ENCODE results near the gene LRRC34. TPM values are rescaled to one million over a fixed set of nuclear protein-coding genes. Genes with fewer than 3 reads are reported as not detected.

LRRC34 gene
- total and polyA plus RNA-seq, 9 of the 15 experiments (the other 6 are each of a cell fraction or from before 2014, with no cell fraction given), result 0.17 to 0.30 TPM; not detected in 7

DNA sequence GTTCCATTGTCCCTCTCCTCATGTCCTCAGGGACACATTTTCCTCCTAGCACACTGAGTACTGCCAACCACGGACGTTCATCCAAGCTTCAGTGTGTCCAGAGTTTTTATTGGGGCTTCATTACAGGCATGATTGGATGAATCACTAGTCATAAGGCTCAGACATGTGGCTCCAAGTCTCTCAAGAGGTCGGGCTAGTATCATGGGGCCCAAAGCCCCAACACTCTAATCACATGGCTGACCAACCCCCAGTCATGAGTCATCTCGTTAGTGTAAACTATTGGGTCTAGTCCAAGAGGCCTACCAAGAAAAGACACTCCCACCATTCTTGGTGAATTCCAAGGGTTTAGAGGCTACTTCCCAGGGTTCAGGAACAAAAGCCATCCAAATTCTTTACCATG, 52.2 kb downstream of the LRRC34 start (continued):
- TF ChIP-seq U2AF2 (optimal IDR thresholded peaks at IDR 0.05; ENCODE audit: low read depth, low read length) (no peak), RBM34 (IDR thresholded peaks at IDR 0.05; ENCODE audit: borderline replicate concordance, insufficient read depth, low read length) (no peak), ARHGAP35 (IDR thresholded peaks at IDR 0.05; ENCODE audit: partially characterized antibody) (no peak), ZNF644 (tag; IDR thresholded peaks at IDR 0.05; ENCODE audit: low read depth) (peak; percentile 66; the same call in 1 of the 2 replicates), LCOR (CRISPR knock-in tag; IDR thresholded peaks at IDR 0.05) (no peak), SOX6 (IDR thresholded peaks at IDR 0.05) (peak; percentile 60; the same call in 1 of the 2 replicates), NR2C1 (IDR thresholded peaks at IDR 0.05) (no peak), NR2C1 (tag; IDR thresholded peaks at IDR 0.05) (0 out of 2 replicates have a peak, but pooled peaks have one; percentile 8), GATAD2A (IDR thresholded peaks at IDR 0.05) (no peak), ZKSCAN1 (IDR thresholded peaks at IDR 0.05; ENCODE audit: low read depth, low read length) (no peak), SP1 (CRISPR knock-in tag; IDR thresholded peaks at IDR 0.05) (no peak), ZNF175 (CRISPR knock-in tag; IDR thresholded peaks at IDR 0.05; ENCODE audit: low read depth) (peak; percentile 76), GATA2 (CRISPR knock-in tag; IDR thresholded peaks at IDR 0.05) (no peak), CREB1 (IDR thresholded peaks at IDR 0.05) (no peak), CREB1 (CRISPR knock-in tag; IDR thresholded peaks at IDR 0.05) (no peak), TEAD1 (CRISPR knock-in tag; IDR thresholded peaks at IDR 0.05) (no peak; a peak in 1 of 4 replicates), NFIC (IDR thresholded peaks at IDR 0.05) (peak; percentile 91), CBFA2T3 (IDR thresholded peaks at IDR 0.05) (0 out of 2 replicates have a peak, but pooled peaks have one; percentile 27), EHMT2 (IDR thresholded peaks at IDR 0.05) (peak; percentile 96), TEAD4 (IDR thresholded peaks at IDR 0.05; ENCODE audit: low read length) (peak; percentile 63; the same call in 1 of the 2 replicates), TEAD4 (CRISPR knock-in tag; IDR thresholded peaks at IDR 0.05; ENCODE audit: borderline replicate concordance) (no peak), NFXL1 (CRISPR knock-in tag; IDR thresholded peaks at IDR 0.05) (no peak), GABPB1 (CRISPR knock-in tag; IDR thresholded peaks at IDR 0.05) (no peak)
- TF ChIP-seq, protein P1, sequence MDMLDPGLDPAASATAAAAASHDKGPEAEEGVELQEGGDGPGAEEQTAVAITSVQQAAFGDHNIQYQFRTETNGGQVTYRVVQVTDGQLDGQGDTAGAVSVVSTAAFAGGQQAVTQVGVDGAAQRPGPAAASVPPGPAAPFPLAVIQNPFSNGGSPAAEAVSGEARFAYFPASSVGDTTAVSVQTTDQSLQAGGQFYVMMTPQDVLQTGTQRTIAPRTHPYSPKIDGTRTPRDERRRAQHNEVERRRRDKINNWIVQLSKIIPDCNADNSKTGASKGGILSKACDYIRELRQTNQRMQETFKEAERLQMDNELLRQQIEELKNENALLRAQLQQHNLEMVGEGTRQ (CRISPR knock-in tag; IDR thresholded peaks at IDR 0.05), result peak; percentile 22
- TF ChIP-seq, protein P2, sequence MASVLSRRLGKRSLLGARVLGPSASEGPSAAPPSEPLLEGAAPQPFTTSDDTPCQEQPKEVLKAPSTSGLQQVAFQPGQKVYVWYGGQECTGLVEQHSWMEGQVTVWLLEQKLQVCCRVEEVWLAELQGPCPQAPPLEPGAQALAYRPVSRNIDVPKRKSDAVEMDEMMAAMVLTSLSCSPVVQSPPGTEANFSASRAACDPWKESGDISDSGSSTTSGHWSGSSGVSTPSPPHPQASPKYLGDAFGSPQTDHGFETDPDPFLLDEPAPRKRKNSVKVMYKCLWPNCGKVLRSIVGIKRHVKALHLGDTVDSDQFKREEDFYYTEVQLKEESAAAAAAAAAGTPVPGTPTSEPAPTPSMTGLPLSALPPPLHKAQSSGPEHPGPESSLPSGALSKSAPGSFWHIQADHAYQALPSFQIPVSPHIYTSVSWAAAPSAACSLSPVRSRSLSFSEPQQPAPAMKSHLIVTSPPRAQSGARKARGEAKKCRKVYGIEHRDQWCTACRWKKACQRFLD (CRISPR knock-in tag; IDR thresholded peaks at IDR 0.05), result peak; percentile 84; the same call in 1 of the 2 replicates
- TF ChIP-seq, protein P3, sequence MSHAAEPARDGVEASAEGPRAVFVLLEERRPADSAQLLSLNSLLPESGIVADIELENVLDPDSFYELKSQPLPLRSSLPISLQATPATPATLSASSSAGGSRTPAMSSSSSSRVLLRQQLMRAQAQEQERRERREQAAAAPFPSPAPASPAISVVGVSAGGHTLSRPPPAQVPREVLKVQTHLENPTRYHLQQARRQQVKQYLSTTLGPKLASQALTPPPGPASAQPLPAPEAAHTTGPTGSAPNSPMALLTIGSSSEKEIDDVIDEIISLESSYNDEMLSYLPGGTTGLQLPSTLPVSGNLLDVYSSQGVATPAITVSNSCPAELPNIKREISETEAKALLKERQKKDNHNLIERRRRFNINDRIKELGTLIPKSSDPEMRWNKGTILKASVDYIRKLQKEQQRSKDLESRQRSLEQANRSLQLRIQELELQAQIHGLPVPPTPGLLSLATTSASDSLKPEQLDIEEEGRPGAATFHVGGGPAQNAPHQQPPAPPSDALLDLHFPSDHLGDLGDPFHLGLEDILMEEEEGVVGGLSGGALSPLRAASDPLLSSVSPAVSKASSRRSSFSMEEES (CRISPR knock-in tag; IDR thresholded peaks at IDR 0.05), result peak; percentile 15; the same call in 1 of the 2 replicates
